ENCODE measurements around the gene MOB3C. TPM values are rescaled to one million over a fixed set of nuclear protein-coding genes. Genes with fewer than 3 reads are reported as not detected.

The MOB3C gene
- total and polyA plus RNA-seq, 8 donors = 11.2 to 21.3 (median 14.8) TPM

- Histone ChIP-seq H3K27me3 (no peaks in the 10 kb centered on the region), H3K4me1 (no peaks in the 10 kb centered on the region), H3K27ac (no peak overlapping the region), H3K4me3 (no peak overlapping the region), H3K36me3 (peaks cover 0 to 59% (median 35%) of the 10 kb centered on the region in 3 donors), H3K9me3 (no peaks in the 10 kb centered on the region)
- ATAC-seq (no peak), FAIRE-seq (no peak), DNase-seq (peak in 1 of 6 donors; percentile 30)
- TF ChIP-seq, protein P1, sequence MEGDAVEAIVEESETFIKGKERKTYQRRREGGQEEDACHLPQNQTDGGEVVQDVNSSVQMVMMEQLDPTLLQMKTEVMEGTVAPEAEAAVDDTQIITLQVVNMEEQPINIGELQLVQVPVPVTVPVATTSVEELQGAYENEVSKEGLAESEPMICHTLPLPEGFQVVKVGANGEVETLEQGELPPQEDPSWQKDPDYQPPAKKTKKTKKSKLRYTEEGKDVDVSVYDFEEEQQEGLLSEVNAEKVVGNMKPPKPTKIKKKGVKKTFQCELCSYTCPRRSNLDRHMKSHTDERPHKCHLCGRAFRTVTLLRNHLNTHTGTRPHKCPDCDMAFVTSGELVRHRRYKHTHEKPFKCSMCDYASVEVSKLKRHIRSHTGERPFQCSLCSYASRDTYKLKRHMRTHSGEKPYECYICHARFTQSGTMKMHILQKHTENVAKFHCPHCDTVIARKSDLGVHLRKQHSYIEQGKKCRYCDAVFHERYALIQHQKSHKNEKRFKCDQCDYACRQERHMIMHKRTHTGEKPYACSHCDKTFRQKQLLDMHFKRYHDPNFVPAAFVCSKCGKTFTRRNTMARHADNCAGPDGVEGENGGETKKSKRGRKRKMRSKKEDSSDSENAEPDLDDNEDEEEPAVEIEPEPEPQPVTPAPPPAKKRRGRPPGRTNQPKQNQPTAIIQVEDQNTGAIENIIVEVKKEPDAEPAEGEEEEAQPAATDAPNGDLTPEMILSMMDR (IDR thresholded peaks at IDR 0.05) = no peak
- intact Hi-C loops (cut with DNase I) = no loop called here
- WGBS, 2 donors = 83 to 87% methylated on average over 8 of the region's 8 CpGs
Measured at GRCh38 chr1:46558966-46559365, 57.6 kb downstream of the MOB3C start.

GRCh38 chr1:46558141-46558963 is 58.3 kb downstream of the MOB3C start:
- Histone ChIP-seq H3K9me3 (no peaks in the 10 kb centered on the region), H3K36me3 (peaks cover 0 to 55% (median 35%) of the 10 kb centered on the region in 3 donors), H3K27me3 (no peaks in the 10 kb centered on the region), H3K4me1 (no peaks in the 10 kb centered on the region), H3K27ac (no peak overlapping the region), H3K4me3 (no peak overlapping the region)
- intact Hi-C loops (cut with DNase I) = no loop called here
- FAIRE-seq = no peak
- WGBS, 2 donors = 84 to 87% methylated on average over 20 of the region's 20 CpGs
- ATAC-seq = no peak
- TF ChIP-seq, protein P1 (IDR thresholded peaks at IDR 0.05) = no peak
- DNase-seq = peak in 1 of 6 donors; percentile 55

Other genes with a start within 250 kb of the MOB3C start
- gene FAAH, start 222.5 kb downstream of the MOB3C start, total RNA-seq = 10 to 100 TPM; 19.5 to 34.6 (median 24.7) TPM
- gene FAAH, start 222.5 kb downstream of the MOB3C start, polyA plus RNA-seq = 100 to 1,000 TPM; 103 to 122 TPM
- not detected for gene DMBX1, start 127.0 kb downstream of the MOB3C start, total RNA-seq
- not detected for gene DMBX1, start 127.0 kb downstream of the MOB3C start, polyA plus RNA-seq
- gene KNCN, start 65.2 kb downstream of the MOB3C start, total RNA-seq = not detected
- not detected for gene KNCN, start 65.2 kb downstream of the MOB3C start, polyA plus RNA-seq
- gene MKNK1, start 12.5 kb downstream of the MOB3C start, total RNA-seq = 100 to 1,000 TPM in 3 of 6 donors, 10 to 100 TPM in 3; 44.9 to 122 (median 92.1) TPM
- 100 to 1,000 TPM; 145 to 172 TPM for gene MKNK1, start 12.5 kb downstream of the MOB3C start, polyA plus RNA-seq
- gene ATPAF1, start 51.6 kb upstream of the MOB3C start, total RNA-seq = 10 to 100 TPM; 18.1 to 23.3 (median 21.5) TPM
- 10 to 100 TPM; 19.4 to 21.5 TPM for gene ATPAF1, start 51.6 kb upstream of the MOB3C start, polyA plus RNA-seq
- gene TEX38, start 55.0 kb upstream of the MOB3C start, total RNA-seq = not detected
- gene TEX38, start 55.0 kb upstream of the MOB3C start, polyA plus RNA-seq = under 1 TPM; 0.35 to 0.80 TPM
- gene EFCAB14, start 102.3 kb upstream of the MOB3C start, total RNA-seq = 10 to 100 TPM; 24.9 to 55.2 (median 31.9) TPM
- gene EFCAB14, start 102.3 kb upstream of the MOB3C start, polyA plus RNA-seq = 10 to 100 TPM in 1 of 2 donors, 1 to 10 TPM in 1; 8.4 to 19.8 TPM
- gene CYP4B1, start 182.2 kb upstream of the MOB3C start, total RNA-seq = 1 to 10 TPM in 3 of 6 donors, under 1 TPM in 2, not detected in 1; 0.25 to 5.8 (median 1.0) TPM
- gene CYP4B1, start 182.2 kb upstream of the MOB3C start, polyA plus RNA-seq = 1 to 10 TPM; 2.3 to 3.0 TPM